Esophagus (tissue), 2 donors: ENCODE data around the gene TMEM129. TPM values are rescaled to one million over a fixed set of nuclear protein-coding genes. Genes with fewer than 3 reads are reported as not detected.

Experiments
- H3K27ac ChIP-seq, 2 donors: one replicate each; pipeline ENCODE4 v1.5.1; 2013; ENCODE audit warnings: low read depth in 2 of 2, mild to moderate bottlenecking in 2 of 2, inconsistent platforms in 1 of 2, low read length in 1 of 2, moderate library complexity in 1 of 2
- H3K27me3 ChIP-seq, 2 donors: one replicate each; pipeline ENCODE4 v1.6.1; 2013; ENCODE audit warnings: low read length in 2 of 2, control low read depth in 1 of 2, mild to moderate bottlenecking in 1 of 2; ENCODE audit not compliant: insufficient read depth in 2 of 2, control insufficient read depth in 1 of 2
- H3K36me3 ChIP-seq, 2 donors: one replicate each; pipeline ENCODE4 v1.6.1; 2013; ENCODE audit warnings: low read length in 1 of 2; ENCODE audit not compliant: control insufficient read depth in 2 of 2, insufficient read depth in 2 of 2
- H3K4me1 ChIP-seq, 2 donors: one replicate each; pipeline ENCODE4 v1.6.1; 2013; ENCODE audit warnings: low read length in 1 of 2; ENCODE audit not compliant: control insufficient read depth in 2 of 2, insufficient read depth in 2 of 2
- H3K4me3 ChIP-seq, 2 donors: one replicate each; pipeline ENCODE4 v1.5.1; 2013; ENCODE audit warnings: low read length in 2 of 2, mild to moderate bottlenecking in 2 of 2, low read depth in 1 of 2, moderate library complexity in 1 of 2
- H3K9me3 ChIP-seq, 2 donors: one replicate each; pipeline ENCODE4 v1.6.1; 2013; ENCODE audit warnings: mild to moderate bottlenecking in 2 of 2, low read depth in 1 of 2, low read length in 1 of 2, moderate library complexity in 1 of 2; ENCODE audit not compliant: control insufficient read depth in 2 of 2, insufficient read depth in 1 of 2
- WGBS, 2 donors: extraction: QIAGEN DNeasy Blood & Tissue Kit; methylation state at CpG; one replicate each; pipeline ENCODE4 v1.1.7; 2013; 5-methylcytosine and 5-hydroxymethylcytosine counted together
- polyA plus RNA-seq, 2 donors: library from polyadenylated mRNA; stranded (reverse); fragments of 200-250 nt; gene quantifications; one replicate each; pipeline ENCODE4 v1.2.3, GENCODE V29; 2013
- donor health status: healthy with polysubstance abuse.
- donor health status: Bipolar disorder and iron deficiency.

Gene TMEM129
- polyA plus RNA-seq, 2 donors: 21.8 to 25.6 TPM

DNA sequence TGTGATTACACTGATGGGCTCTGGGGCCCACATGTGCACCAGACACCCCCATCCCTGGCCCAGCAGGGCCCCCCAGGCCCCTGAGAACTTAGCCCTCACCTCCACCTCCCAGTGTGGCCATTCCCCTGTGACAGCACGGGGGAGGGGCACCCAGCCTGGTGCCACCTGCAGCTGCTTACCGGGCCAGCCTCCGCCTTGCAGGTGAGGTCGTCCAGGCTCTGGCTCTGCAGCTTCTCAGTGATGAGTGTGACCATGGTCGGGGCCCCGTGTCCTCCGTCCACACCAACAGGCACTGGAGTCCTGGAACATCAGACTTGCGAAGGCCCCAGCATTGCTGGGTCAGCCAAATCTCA, 52.7 kb downstream of the TMEM129 start:
- no peak overlapping the region for H3K27ac ChIP-seq
- no peaks in the 10 kb centered on the region for H3K9me3 ChIP-seq
- no peaks in the 10 kb centered on the region for H3K27me3 ChIP-seq
- peaks cover 0 to 6% of the 10 kb centered on the region in 2 donors for H3K4me1 ChIP-seq
- no peak overlapping the region for H3K4me3 ChIP-seq
- 90 to 92% methylated on average over 8 of the region's 8 CpGs for WGBS, 2 donors
- no peaks in the 10 kb centered on the region for H3K36me3 ChIP-seq

GRCh38 chr4:1667273-1667672, 53.9 kb downstream of the TMEM129 start:
- no peak overlapping the region for H3K27ac ChIP-seq
- no peak overlapping the region for H3K4me3 ChIP-seq
- H3K27me3 ChIP-seq: no peaks in the 10 kb centered on the region
- H3K36me3 ChIP-seq: no peaks in the 10 kb centered on the region
- H3K9me3 ChIP-seq: no peaks in the 10 kb centered on the region
- H3K4me1 ChIP-seq: peaks cover 0 to 6% of the 10 kb centered on the region in 2 donors
- 94% methylated on average over 15 of the region's 15 CpGs for WGBS, 2 donors

DNA sequence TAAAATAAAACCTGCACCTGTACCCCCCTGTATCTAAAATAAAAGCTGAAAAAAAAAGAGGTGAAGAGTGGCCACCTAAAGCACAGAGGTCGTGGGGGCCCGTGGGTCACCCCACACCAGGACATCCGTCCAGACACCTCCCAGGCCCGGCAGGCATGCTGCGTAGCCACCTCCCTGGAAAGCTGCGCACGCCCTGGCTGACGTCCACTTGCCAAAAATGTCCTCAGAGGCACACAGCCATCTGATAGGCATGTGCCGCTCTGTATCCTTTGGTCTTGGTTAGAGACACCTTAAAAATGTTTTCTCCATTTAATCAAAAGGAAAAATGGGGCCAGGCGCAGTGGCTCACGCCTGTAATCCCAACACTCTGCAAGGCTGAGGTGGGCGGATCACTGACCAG, 54.7 kb downstream of the TMEM129 start:
- peaks cover 0 to 6% of the 10 kb centered on the region in 2 donors for H3K4me1 ChIP-seq
- H3K4me3 ChIP-seq: no peak overlapping the region
- no peaks in the 10 kb centered on the region for H3K9me3 ChIP-seq
- no peaks in the 10 kb centered on the region for H3K36me3 ChIP-seq
- no peak overlapping the region for H3K27ac ChIP-seq
- H3K27me3 ChIP-seq: no peaks in the 10 kb centered on the region
- WGBS, 2 donors: 55 to 63% methylated on average over 12 of the region's 12 CpGs

Other genes starting within 250 kb of the TMEM129 start
- 1 to 10 TPM; 1.2 to 1.3 TPM for gene FAM53A, start 37.0 kb downstream of the TMEM129 start, polyA plus RNA-seq
- 10 to 100 TPM; 24.9 to 38.5 TPM for gene SLBP, start 9.0 kb downstream of the TMEM129 start, polyA plus RNA-seq
- 10 to 100 TPM; 22.5 to 25.7 TPM for gene TACC3, start 198 bp upstream of the TMEM129 start, polyA plus RNA-seq
- gene FGFR3, start 72.0 kb upstream of the TMEM129 start, polyA plus RNA-seq: 100 to 1,000 TPM in 1 of 2 donors, 10 to 100 TPM in 1; 97.6 to 121 TPM
- 10 to 100 TPM; 25.7 to 30.7 TPM for gene LETM1, start 134.8 kb upstream of the TMEM129 start, polyA plus RNA-seq
- 10 to 100 TPM; 11.9 to 14.1 TPM for gene NSD2, start 150.1 kb upstream of the TMEM129 start, polyA plus RNA-seq